HG02973 (cell line): Measurements from ENCODE around the gene PLAAT1.

Source experiments
- ATAC-seq: cut with Tn5 transposase; IDR thresholded peaks from one replicate; pipeline ENCODE4 v1.9.1; 2021; ENCODE audit warnings: moderate library complexity; ENCODE audit not compliant: unreplicated experiment

The PLAAT1 gene

DNA sequence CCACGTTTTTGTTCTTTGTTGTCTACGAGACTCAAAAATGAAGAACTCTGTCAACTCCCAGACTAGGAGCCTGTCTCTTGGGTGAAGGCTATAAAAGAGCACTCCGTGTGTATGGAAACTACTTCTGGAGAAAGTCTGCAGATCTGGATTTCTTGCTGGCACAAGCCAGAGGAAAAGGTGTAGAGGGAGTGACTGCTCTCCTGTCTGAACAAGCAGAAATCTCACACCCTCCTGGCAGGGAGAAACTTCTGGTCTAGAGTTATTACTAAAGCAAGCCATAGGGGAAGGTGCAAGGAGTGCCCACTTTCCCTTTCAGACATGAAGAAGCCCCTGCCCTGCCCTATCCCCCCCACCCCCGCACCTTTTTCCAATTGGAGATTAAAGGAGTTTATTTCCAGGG lies 9.5 kb downstream of the PLAAT1 start:
- no peak for ATAC-seq

DNA sequence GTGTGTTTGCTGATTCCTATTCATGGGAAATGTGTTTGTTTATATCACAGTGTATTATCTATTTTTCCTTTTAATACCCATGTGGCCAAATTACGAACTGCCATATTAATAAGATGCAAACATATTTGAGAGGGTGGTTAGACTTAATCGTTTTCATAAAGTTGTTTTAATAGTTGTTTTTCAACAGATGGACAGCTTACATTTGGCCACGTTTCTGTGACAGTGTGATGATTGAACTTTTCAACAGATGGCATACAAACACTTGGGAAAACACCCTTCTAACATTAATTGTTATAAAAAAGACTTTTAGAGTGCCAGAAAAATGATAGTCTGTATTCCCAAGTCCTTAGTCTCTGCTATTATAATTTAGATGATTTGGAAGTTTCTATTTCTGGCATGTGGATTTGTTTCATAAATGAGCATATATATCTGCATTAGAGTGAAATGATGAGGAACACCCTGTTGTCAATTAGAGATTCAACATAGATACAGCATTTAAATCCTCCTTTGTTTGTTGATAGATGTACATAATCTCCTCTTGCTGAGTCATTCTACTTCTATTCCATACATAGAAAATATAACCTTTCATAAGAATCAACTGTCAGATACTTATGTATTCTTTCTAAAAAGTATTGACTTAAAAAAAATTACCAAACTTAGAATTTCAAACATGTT lies 13.1 kb downstream of the PLAAT1 start:
- ATAC-seq: no peak

DNA sequence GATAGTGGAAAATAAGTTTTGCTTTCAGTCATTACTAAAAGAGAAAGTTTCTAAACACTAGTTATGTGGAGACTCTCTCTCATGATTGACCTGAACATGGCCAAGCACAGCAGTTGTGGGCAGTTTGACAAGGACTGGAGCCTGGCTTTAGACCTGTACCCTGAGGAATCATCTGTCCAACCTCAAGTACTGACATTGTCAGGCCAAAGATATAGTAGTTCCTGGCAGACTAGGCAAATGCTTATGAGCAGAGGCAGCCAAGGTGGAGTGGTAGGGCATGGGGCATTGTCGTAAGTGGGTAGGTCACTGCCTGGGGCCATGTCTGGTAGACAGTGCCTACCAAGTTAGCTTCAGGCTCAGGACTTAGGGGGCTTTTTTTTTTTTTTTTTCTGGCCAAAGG lies 20.9 kb downstream of the PLAAT1 start:
- no peak for ATAC-seq

GRCh38 chr3:193262707-193263106 lies 21.7 kb downstream of the PLAAT1 start:
- ATAC-seq: no peak

DNA sequence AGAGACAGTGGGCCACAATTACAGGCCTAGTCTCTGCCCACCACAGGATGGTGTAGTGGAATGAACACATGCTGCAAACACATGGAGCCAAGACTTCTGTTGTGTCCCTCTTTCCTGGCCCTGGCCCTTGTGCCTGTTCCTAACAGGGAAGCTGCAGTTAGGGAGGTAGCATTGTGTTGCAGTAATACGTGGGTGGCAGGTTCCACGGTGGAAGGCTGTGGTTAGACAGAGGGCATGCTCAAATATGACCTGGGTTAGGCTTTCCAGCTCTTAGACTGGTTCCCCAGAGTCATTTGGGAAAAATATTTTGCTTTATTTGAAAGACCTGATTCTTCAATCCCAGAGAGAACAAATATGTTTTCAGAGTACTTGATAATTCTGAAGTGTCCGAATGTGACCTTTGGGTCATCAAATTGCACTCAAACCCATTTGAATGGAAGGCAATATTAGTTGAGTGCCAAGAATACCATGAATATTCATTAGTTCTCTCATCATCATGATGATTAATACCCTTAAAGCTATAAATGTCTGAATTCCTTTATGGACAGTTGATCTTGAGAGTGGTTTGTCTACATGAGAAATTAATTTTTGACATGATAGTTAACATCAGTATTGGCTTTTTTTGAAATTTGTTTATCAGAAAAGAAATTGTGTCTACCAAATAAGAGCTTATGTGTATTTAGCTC lies 28.5 kb downstream of the PLAAT1 start:
- ATAC-seq: no peak

GRCh38 chr3:193270451-193270850 lies 29.4 kb downstream of the PLAAT1 start:
- no peak for ATAC-seq

DNA sequence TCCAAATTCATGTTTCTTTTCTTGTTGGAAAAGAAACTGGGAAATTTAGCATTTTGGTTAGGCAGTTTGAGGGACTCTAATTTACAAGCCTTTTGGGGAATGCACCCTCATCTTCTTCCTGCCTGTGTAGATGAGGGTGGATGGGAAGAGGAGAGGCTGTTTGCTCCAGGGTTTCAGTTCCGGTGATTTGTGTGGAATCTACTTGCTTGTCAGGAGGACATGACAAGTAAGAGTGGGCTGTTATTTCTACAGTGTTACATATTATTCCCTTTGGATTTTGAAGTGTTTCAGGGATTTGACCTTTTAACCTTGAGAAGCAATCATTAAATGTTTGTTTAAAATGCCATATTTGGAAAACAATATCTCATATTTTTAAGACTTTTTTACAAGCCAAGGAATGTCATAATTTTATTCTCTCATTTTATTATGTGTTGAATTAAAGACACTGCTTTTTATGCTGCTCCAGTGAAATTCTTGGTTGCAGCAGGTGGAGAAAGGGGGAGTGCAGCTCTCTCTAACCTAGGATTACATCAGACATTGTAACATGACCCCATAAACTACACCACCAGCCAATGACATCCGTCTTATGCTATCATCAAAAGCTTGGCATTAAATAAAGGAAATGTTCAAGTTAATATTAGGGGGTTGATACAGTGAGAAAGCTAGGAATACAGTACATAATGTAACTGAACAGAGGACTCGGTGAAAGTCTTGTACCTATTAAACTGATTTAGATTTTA lies 30.2 kb downstream of the PLAAT1 start:
- no peak for ATAC-seq

DNA sequence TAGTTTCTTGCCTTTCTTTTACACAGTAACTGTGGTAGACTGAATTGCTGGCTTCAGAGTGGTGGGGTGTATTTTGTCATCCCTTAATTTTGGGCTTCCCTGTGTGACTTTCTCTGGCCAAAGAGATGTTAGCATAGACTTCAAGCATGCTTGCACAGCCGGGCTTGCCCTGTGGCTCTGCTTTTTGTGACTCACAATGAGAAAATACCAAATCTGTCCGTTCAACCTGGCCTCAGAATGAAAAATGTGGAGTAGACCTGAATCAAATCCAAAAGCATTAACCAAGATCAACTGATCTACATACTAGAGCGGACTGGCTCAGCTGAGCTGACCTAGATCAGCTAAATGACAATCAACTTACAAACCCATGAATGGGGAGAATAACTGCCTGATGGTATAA lies 51.4 kb downstream of the PLAAT1 start:
- no peak for ATAC-seq

DNA sequence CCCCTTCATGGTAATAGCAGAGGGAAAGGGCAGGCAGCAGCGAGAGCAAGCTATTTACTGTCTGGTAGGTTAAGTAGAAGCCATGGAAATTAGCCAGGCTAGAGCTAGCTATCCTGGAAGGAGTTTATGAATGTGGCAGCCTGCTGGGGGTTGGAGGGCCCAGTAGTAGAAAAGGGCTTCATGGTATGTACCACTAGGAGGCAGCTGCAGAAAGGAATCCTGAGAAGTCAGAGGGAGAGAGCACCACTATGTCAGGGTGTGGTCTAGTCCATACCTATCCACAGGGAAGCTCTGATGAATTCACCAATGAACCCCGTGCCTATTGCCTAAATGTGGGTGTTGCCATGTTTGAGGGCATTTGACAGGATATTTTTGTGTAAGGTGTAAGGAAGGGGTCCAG lies 55.0 kb downstream of the PLAAT1 start:
- ATAC-seq: no peak

DNA sequence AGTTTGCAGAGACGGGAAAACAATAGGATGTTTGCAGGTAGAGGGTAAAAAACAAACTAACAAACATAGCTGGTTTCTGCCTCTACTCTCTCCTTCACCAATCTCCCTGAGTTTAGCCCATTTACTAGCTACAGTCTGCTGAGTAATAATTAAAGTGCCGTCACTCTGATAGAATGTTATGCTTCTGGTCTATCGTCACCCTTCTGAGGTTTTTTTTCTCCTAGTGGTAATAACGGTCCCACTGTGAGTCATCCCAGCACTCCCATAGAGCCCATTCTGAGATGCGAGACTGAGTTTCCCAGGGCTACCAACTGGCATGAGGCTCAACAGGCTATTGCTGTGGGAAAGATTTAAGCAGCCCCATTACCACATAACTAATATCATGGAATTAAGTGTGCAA lies 56.4 kb downstream of the PLAAT1 start:
- ATAC-seq: no peak

DNA sequence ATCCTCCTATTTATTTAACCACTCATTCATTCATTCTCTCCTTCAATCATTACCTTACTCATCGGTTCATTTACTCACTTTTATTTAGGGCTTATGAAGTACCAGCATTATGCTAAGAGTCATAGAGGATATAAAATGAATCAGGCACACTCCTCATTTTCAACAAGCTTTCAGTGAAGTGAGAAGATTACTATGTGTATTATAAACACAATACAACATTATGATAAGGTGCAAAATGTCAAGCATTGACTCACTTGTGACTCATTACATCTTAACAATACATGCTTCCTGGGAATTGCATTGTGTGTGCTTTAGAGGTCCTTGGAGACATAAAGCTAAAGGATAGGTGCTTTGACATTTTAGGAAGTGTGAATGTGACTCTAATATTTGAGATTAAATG lies 60.4 kb downstream of the PLAAT1 start:
- no peak for ATAC-seq

DNA sequence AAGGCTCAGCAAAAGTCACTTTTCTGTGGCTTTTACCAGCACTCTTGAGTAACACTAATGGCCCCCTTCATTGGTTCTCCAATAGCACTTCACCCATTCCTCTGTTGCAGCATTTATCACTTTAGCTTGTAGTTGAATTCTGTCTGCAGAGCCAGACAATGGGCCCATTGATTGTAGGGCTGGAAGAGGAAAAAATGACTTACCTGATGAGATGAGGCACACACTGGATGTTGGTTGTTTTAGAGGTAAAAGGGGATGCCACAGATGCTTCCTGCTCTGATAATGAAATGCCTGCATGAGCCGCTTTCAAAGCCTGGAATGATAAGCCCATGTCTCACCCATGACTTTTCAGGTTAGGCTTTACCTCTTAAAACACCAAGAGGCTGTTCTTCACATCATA lies 64.3 kb downstream of the PLAAT1 start:
- no peak for ATAC-seq

- ATAC-seq: no peak
These were observed 70.1 kb downstream of the PLAAT1 start for GRCh38 chr3:193310914-193311723.

DNA sequence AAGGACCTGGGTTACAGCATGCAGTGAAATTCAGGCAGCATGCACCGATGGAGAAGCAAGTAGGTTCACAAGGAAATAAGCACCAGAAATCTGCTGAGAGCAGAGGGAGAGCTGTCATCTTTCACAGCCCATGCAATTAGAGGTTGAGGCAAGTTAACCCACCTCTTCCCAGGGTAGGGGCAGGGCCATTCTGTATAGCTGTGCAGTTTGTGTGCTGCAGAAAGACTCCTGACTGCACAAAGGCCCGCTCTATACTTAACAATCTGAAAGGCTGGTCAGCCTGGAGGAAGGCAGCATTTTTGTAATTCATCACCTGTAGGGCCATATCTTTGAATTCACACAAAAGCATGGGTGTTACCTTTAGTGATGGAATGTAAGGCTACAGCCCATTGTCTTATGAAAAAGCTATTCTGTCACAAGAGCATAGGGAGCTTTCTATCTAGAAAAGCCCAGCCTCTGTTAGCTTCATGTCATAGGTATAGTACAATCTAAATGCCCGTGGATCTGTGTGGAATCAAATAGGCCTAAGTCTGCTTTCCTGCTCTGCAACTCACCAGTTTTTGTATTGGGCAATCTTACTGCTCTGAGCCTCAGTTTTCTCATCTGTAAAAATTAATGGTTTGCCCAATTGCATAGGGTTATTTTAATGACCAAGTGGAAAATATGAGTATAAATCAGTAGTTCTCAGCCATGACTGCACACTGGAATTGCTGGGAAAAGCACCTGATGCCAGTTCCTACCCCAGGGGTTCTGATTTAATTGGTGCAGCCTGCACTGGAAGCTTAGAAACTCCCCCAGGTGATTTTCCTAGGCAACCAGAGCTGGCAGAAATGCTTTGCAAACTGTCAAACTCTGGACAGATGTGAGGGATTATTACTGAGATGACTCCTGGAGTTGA lies 72.3 kb downstream of the PLAAT1 start:
- no peak for ATAC-seq

GRCh38 chr3:193314161-193314560 lies 73.1 kb downstream of the PLAAT1 start:
- no peak for ATAC-seq

DNA sequence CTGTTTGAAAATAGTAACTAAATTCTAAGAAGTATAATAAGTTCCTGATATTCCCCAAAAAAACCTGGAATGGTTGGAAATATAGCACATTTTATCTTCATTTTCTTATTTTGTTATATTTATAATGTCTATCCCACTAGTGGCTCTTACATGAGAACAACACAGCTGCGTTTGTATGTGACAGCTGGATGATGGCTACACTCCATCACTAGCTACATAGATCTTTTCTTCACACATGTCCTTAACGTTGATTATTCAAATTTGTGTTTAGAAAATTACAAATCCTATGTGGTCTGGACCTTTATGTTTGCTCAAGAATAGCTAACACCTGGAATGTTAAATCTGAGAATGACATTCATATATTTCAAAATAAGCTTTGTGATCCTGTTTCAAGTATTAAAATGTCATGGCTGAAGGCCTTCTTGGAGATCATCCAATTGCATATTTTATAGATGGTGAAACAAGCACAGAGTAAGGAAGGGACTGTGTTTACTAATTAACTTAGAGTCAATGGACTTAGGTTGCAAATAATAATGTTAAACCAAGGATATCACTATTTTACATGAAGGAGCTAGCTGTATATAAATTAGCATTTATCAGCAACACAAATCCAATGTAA lies 76.8 kb downstream of the PLAAT1 start:
- ATAC-seq: no peak
